OCI-LY3 (cell line): Measurements from ENCODE around the gene SOWAHA.

Source experiments
- H2AFZ ChIP-seq: fragments of 200-600, 300-600 bp; shearing (Covaris generic); 2 replicates; pipeline ENCODE4 v1.6.0; 2014; ENCODE audit warnings: antibody characterized with exemption, low read depth, low read length
- H3K27ac ChIP-seq: fragments of 200-600, 300-600 bp; sonication (generic); 2 replicates; pipeline ENCODE4 v1.5.1; 2014; ENCODE audit warnings: mild to moderate bottlenecking, low read length, moderate library complexity, mixed read lengths
- H3K27me3 ChIP-seq: fragments of 200-600, 300-600 bp; sonication (generic); 2 replicates; pipeline ENCODE4 v1.6.1; 2014; ENCODE audit warnings: low read depth, low read length, mixed read lengths
- H3K36me3 ChIP-seq: fragments of 200-600, 300-600 bp; sonication (generic); replicated peaks from 2 replicates; pipeline ENCODE3; 2014; ENCODE audit warnings: low read depth, low read length, mixed read lengths
- H3K4me1 ChIP-seq: fragments of 300-600, 200-600 bp; sonication (generic); 2 replicates; pipeline ENCODE4 v1.6.1; 2014; ENCODE audit warnings: low read length, mixed read lengths
- H3K4me2 ChIP-seq: fragments of 200-600, 300-600 bp; sonication (generic); 2 replicates; pipeline ENCODE4 v1.6.1; 2014; ENCODE audit warnings: low read length, mixed read lengths
- H3K4me3 ChIP-seq: fragments of 300-600, 200-600 bp; sonication (generic); 2 replicates; pipeline ENCODE4 v1.5.1; 2014; ENCODE audit warnings: antibody characterized with exemption, mild to moderate bottlenecking, low read length, moderate library complexity
- H3K79me2 ChIP-seq: fragments of 300-600, 200-600 bp; shearing (Covaris generic); 2 replicates; pipeline ENCODE4 v1.6.1; 2014; ENCODE audit warnings: mild to moderate bottlenecking, low read length, mixed read lengths
- H3K9ac ChIP-seq: fragments of 300-600, 200-600 bp; shearing (Covaris generic); 2 replicates; pipeline ENCODE4 v1.6.0; 2014; ENCODE audit warnings: mild to moderate bottlenecking, low read length, moderate library complexity
- H3K9me3 ChIP-seq: fragments of 200-600, 300-600 bp; shearing (Covaris generic); 2 replicates; pipeline ENCODE4 v1.6.1; 2014; ENCODE audit warnings: low read length, mixed read lengths; ENCODE audit not compliant: insufficient read depth
- H4K20me1 ChIP-seq: fragments of 200-600, 300-600 bp; sonication (generic); 2 replicates; pipeline ENCODE4 v1.6.1; 2016; ENCODE audit warnings: low read length, mixed read lengths; ENCODE audit not compliant: insufficient read depth
- EZH2phosphoT487 ChIP-seq: fragments of 200-600 bp; shearing (Covaris generic); IDR thresholded peaks from 2 replicates; pipeline ENCODE4 v1.6.1; 2018; ENCODE audit warnings: antibody characterized with exemption, mixed run types, low read depth
- TF ChIP-seq, protein P1 (sequence below): fragments of 200-600, 300-600 bp; sonication (generic); IDR thresholded peaks from 2 replicates; pipeline ENCODE4 v1.5.1; 2014; ENCODE audit warnings: antibody characterized with exemption, low read length, low read depth

Gene SOWAHA

DNA sequence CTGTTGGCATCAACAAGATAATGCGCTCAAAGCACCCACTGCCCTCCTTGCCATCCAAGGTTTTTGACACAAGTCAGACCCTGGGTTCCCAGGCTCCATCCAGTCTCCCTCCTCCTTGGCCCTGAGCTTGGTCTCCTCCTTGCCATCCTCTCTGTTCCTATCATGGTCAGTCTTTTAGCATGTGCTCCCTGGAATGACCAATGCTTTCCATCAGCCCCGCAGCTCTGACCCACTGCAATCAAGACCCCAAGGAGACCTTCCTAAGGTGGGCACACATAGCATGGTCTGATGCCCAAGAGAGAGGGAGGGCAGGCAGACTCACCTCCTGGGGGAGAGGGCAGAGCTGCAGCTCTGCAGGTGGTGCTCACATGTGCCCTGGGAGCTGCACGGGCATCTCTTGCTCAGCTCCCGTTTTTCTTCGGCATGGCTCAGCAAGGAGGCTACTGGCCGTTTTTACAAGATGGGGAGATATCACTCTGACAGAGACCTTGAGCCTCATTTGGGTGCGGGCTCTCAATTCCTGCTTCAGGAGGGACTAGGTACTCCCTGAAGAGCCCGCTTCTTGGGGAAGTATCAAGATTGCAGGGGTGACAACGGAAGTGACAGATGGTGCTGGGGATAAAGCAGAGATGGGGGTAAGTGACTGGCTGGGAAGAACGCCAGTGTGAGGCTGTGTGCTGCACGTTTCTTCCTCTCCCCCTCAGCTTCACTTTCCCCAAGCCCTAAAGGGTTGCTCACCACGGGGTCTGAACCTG lies 39.3 kb upstream of the SOWAHA start:
- H3K4me1 ChIP-seq = no peaks in the 10 kb centered on the region
- 0 out of 2 replicates have a peak, but pooled peaks cover 5% of the 10 kb centered on the region for H3K27me3 ChIP-seq
- no peak overlapping the region for H3K9ac ChIP-seq
- no peaks in the 10 kb centered on the region for H3K36me3 ChIP-seq
- no peak overlapping the region for H3K27ac ChIP-seq
- H4K20me1 ChIP-seq = 0 out of 2 replicates have a peak, but pooled peaks cover 4% of the 10 kb centered on the region
- no peak overlapping the region for H3K4me3 ChIP-seq
- no peaks in the 10 kb centered on the region for H3K9me3 ChIP-seq
- H3K4me2 ChIP-seq = no peak overlapping the region
- peaks cover 13% of the 10 kb centered on the region for H3K79me2 ChIP-seq
- TF ChIP-seq, protein P1, sequence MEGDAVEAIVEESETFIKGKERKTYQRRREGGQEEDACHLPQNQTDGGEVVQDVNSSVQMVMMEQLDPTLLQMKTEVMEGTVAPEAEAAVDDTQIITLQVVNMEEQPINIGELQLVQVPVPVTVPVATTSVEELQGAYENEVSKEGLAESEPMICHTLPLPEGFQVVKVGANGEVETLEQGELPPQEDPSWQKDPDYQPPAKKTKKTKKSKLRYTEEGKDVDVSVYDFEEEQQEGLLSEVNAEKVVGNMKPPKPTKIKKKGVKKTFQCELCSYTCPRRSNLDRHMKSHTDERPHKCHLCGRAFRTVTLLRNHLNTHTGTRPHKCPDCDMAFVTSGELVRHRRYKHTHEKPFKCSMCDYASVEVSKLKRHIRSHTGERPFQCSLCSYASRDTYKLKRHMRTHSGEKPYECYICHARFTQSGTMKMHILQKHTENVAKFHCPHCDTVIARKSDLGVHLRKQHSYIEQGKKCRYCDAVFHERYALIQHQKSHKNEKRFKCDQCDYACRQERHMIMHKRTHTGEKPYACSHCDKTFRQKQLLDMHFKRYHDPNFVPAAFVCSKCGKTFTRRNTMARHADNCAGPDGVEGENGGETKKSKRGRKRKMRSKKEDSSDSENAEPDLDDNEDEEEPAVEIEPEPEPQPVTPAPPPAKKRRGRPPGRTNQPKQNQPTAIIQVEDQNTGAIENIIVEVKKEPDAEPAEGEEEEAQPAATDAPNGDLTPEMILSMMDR = no peak
- no peak for TF ChIP-seq EZH2phosphoT487
- no peak overlapping the region for H2AFZ ChIP-seq

DNA sequence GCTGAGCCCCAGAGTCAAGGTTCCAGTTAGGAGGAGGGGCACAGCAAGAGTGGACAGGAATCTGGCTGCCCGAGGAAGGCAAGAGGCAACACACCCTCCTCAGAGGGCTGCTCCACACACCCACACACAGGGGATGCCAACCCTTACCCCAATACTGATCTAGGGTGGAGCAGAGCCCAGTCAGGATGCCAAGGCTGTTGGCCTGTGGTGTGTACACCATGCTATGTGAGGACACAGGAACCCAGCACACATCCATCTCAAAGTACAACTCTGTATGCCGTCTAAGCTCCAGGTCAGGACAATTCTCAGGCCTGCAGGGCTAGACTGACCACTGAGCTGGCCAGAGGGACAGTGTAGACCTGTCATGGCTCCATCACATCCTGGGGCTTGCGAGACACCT lies 38.7 kb upstream of the SOWAHA start:
- 0 out of 2 replicates have a peak, but pooled peaks cover 5% of the 10 kb centered on the region for H3K27me3 ChIP-seq
- no peak overlapping the region for H3K27ac ChIP-seq
- no peaks in the 10 kb centered on the region for H3K36me3 ChIP-seq
- H3K79me2 ChIP-seq = peaks cover 13% of the 10 kb centered on the region
- H3K4me3 ChIP-seq = no peak overlapping the region
- no peak overlapping the region for H3K4me2 ChIP-seq
- no peak for TF ChIP-seq EZH2phosphoT487
- TF ChIP-seq, protein P1 = no peak
- H3K9me3 ChIP-seq = no peaks in the 10 kb centered on the region
- H4K20me1 ChIP-seq = 0 out of 2 replicates have a peak, but pooled peaks cover 4% of the 10 kb centered on the region
- H3K4me1 ChIP-seq = no peaks in the 10 kb centered on the region
- no peak overlapping the region for H2AFZ ChIP-seq
- no peak overlapping the region for H3K9ac ChIP-seq

DNA sequence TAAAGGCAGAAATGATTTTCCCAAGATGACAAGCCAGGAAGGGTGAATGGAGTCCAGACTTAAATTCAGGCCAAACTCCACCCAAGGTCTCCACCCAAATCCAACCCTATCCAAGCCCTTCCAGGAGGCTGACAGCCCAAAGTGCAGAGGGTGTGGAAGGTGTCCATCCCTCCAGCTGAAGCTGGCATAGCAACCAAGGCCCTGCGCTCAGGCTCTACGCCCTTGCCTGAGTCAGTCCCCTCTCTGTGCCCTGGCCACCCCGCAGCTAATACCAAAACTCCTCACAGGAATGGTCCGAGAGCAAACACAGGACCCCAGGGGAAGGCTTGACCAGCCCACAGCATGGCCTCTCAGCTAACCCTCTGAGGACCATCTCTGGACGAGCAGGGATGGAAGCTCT lies 38.2 kb upstream of the SOWAHA start:
- Histone ChIP-seq H3K36me3 (no peaks in the 10 kb centered on the region), H3K4me2 (no peak overlapping the region), H3K27ac (no peak overlapping the region), H3K4me1 (no peaks in the 10 kb centered on the region), H4K20me1 (0 out of 2 replicates have a peak, but pooled peaks cover 4% of the 10 kb centered on the region), H2AFZ (no peak overlapping the region), H3K9ac (no peak overlapping the region), H3K4me3 (no peak overlapping the region), H3K27me3 (0 out of 2 replicates have a peak, but pooled peaks cover 5% of the 10 kb centered on the region), H3K79me2 (peaks cover 13% of the 10 kb centered on the region), H3K9me3 (no peaks in the 10 kb centered on the region)
- no peak for TF ChIP-seq EZH2phosphoT487
- TF ChIP-seq, protein P1 = no peak

DNA sequence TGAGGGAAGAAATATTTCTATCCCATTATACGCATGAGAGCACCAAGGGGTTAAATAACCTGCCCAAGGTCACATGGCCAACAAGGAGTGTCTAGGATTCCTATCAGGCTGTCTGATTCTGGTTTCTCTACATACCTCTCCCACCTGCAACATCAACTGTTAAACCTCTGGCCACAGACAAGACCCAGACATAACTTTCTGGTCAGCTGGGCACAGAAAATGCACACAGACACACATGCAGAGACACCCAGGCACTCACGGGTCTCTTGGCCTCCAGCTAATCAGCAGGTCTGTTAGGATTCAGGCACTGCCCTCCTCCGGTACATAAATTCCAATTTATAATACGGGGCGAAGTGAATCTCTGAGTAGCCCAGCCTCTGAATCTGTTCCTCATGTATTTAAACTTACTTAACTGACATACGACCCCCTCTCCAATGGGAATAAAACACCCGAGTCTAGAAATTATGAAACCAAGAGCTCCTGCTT lies 37.6 kb upstream of the SOWAHA start:
- peaks cover 13% of the 10 kb centered on the region for H3K79me2 ChIP-seq
- no peaks in the 10 kb centered on the region for H3K36me3 ChIP-seq
- H4K20me1 ChIP-seq = 0 out of 2 replicates have a peak, but pooled peaks cover 3% of the 10 kb centered on the region
- no peaks in the 10 kb centered on the region for H3K9me3 ChIP-seq
- no peak overlapping the region for H2AFZ ChIP-seq
- H3K4me2 ChIP-seq = peak overlapping the region; percentile 86
- 0 out of 2 replicates have a peak, but pooled peaks cover 5% of the 10 kb centered on the region for H3K27me3 ChIP-seq
- H3K4me1 ChIP-seq = no peaks in the 10 kb centered on the region
- peak overlapping the region; percentile 96 for H3K4me3 ChIP-seq
- peak overlapping the region; percentile 69 for H3K9ac ChIP-seq
- TF ChIP-seq EZH2phosphoT487 = no peak
- TF ChIP-seq, protein P1 = no peak
- H3K27ac ChIP-seq = no peak overlapping the region
